ENCODE results near the gene COQ2. TPM values are rescaled to one million over a fixed set of nuclear protein-coding genes. Genes with fewer than 3 reads are reported as not detected.
A peak's percentile ranks its signal among the peaks of the same experiment; 100 is the strongest.

The COQ2 gene
- polyA plus RNA-seq (15.5 to 29.1 TPM (median 20.3 TPM) in 3 replicates), polyA minus RNA-seq (8.7 to 25.7 TPM (median 9.4 TPM) in 3 replicates)
- 15.4 TPM for polyA plus RNA-seq (2011; ENCODE audit: low read depth)
- 15.5 and 24.0 TPM in 2 replicates for polyA plus RNA-seq (2011; cell fraction: cytosol; rRNA removed)
- polyA plus RNA-seq (2011; cell fraction: nucleus; rRNA removed): 10.1 and 12.1 TPM in 2 replicates
- 9.2 and 17.2 TPM in 2 replicates for polyA plus RNA-seq (2012; ENCODE audit: low replicate concordance)
- polyA minus RNA-seq (2011; cell fraction: cytosol; rRNA and poly(A)+ RNA removed): 10.9 TPM
- 4.9 and 7.5 TPM in 2 replicates for polyA minus RNA-seq (2011; cell fraction: nucleus; rRNA and poly(A)+ RNA removed)

DNA sequence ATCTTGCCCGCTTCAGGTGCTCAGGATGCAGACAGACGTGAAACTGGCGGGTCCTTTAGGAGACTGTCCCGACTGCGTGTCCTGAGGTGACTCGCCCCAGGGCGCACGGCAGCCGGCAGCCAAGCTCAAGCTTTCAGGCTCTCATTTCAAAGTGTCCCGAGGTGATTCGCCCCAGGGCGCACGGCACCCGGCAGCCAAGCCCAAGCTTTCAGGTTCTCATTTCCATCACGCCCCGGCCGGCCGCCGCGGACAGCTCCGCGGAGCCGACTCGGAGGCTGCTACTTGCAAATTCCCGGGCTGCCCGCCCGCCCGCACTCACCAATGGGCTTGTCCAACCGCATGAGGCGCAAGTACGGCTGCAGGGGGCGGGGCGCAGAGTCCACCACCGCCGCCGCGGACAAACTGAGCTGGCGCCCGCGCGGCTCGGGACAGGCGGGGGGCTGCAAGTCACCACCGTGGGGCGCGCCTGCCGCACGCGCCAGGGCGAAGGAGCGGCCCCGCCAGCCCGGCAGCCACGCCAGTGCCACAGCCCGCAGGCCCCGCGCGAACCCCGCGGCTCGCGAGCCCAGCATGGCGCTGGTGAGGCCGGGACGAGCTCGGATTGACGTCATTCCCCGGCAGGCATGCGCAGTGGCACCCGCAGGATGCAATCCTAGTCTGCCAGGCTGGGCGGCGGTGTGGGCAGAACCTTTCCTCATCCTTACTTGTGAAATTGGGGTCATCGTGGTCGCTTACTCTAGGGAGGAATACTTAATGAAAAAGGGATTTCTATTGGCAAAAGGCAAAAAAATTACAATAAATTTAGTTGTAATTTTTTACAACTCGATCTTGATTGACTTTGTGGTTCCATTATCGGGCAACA lies at the start of gene COQ2:
TSS of gene COQ2 (minus strand) at position 606 of the 862 bp plus-strand sequence. CDS start at position 572, 34 bp downstream.
- Histone ChIP-seq H3K4me3 (ENCODE audit: control insufficient read depth in 2 of 3, extremely low read depth in 1 of 3, insufficient read depth in 2 of 3, low read depth in 1 of 3, low read length in 3 of 3) (peak within 1 kb of the TSS; percentile 67 to 85 (median 83)), H3K9ac (ENCODE audit: control insufficient read depth, extremely low read depth, insufficient read depth, low read length) (peak within 1 kb of the TSS; percentile 82), H3K27me3 (ENCODE audit: control insufficient read depth, extremely low read depth, insufficient read depth, low read length) (no peaks in the 10 kb centered on the region), H4K20me1 (ENCODE audit: control insufficient read depth, extremely low read depth, insufficient read depth, low read length) (no peaks in the 10 kb centered on the region), H3K27ac (ENCODE audit: control insufficient read depth, insufficient read depth, low read length) (peak within 1 kb of the TSS; percentile 77), H3K4me1 (ENCODE audit: control insufficient read depth, extremely low read depth, insufficient read depth, low read length) (peaks cover 31% of the 10 kb centered on the region), H3K36me3 (ENCODE audit: control insufficient read depth in 2 of 2, extremely low read depth in 1 of 2, insufficient read depth in 2 of 2, low read length in 2 of 2) (no peaks in the 10 kb centered on the region), H3K4me2 (ENCODE audit: control insufficient read depth, extremely low read depth, insufficient read depth, low read depth, low read length) (peak within 1 kb of the TSS; percentile 72), H3K9me1 (ENCODE audit: control insufficient read depth, extremely low read depth, insufficient read depth, low read length) (no peaks in the 10 kb centered on the region), H2AFZ (ENCODE audit: control insufficient read depth, low read length) (peak within 1 kb of the TSS; percentile 94), H3K79me2 (ENCODE audit: control insufficient read depth, insufficient read depth, low read length) (peaks cover 16% of the 10 kb centered on the region), H3K9me3 (ENCODE audit: control insufficient read depth, low read depth, low read length) (no peaks in the 10 kb centered on the region)
- dilution Hi-C loops (cut with MboI; ENCODE audit: extremely low pct_ligation_motif_present, low sequenced_read_pairs): no loop called here
- no peak for FAIRE-seq
- DNase-seq (ENCODE audit: low read depth, low spot score): peak; percentile 44
- peak in 1 of 3 experiments; percentile 56 for TF ChIP-seq CTCF (optimal IDR thresholded peaks at IDR 0.05 in 1 of 3, IDR thresholded peaks at IDR 0.05 in 1 of 3, conservative IDR thresholded peaks at IDR 0.05 in 1 of 3; ENCODE audit: extremely low read depth in 1 of 3, insufficient read depth in 2 of 3, low read length in 3 of 3)
- TF ChIP-seq EZH2 (IDR thresholded peaks at IDR 0.05; ENCODE audit: low read length): no peak

- Histone ChIP-seq H3K27ac (ENCODE audit: control insufficient read depth, insufficient read depth, low read length) (no peak overlapping the region), H3K4me3 (ENCODE audit: control insufficient read depth in 2 of 3, extremely low read depth in 1 of 3, insufficient read depth in 2 of 3, low read depth in 1 of 3, low read length in 3 of 3) (no peak overlapping the region), H3K9me1 (ENCODE audit: control insufficient read depth, extremely low read depth, insufficient read depth, low read length) (peaks cover 2% of the 10 kb centered on the region), H4K20me1 (ENCODE audit: control insufficient read depth, extremely low read depth, insufficient read depth, low read length) (no peaks in the 10 kb centered on the region), H3K79me2 (ENCODE audit: control insufficient read depth, insufficient read depth, low read length) (no peaks in the 10 kb centered on the region), H3K4me1 (ENCODE audit: control insufficient read depth, extremely low read depth, insufficient read depth, low read length) (peaks cover 22% of the 10 kb centered on the region), H3K4me2 (ENCODE audit: control insufficient read depth, extremely low read depth, insufficient read depth, low read depth, low read length) (no peak overlapping the region), H3K9me3 (ENCODE audit: control insufficient read depth, low read depth, low read length) (no peaks in the 10 kb centered on the region), H3K27me3 (ENCODE audit: control insufficient read depth, extremely low read depth, insufficient read depth, low read length) (no peaks in the 10 kb centered on the region), H2AFZ (ENCODE audit: control insufficient read depth, low read length) (no peak overlapping the region), H3K9ac (ENCODE audit: control insufficient read depth, extremely low read depth, insufficient read depth, low read length) (no peak overlapping the region), H3K36me3 (ENCODE audit: control insufficient read depth in 2 of 2, extremely low read depth in 1 of 2, insufficient read depth in 2 of 2, low read length in 2 of 2) (no peaks in the 10 kb centered on the region)
- no peak for TF ChIP-seq CTCF (optimal IDR thresholded peaks at IDR 0.05 in 1 of 3, IDR thresholded peaks at IDR 0.05 in 1 of 3, conservative IDR thresholded peaks at IDR 0.05 in 1 of 3; ENCODE audit: extremely low read depth in 1 of 3, insufficient read depth in 2 of 3, low read length in 3 of 3)
- TF ChIP-seq EZH2 (IDR thresholded peaks at IDR 0.05; ENCODE audit: low read length): no peak
- dilution Hi-C loops (cut with MboI; ENCODE audit: extremely low pct_ligation_motif_present, low sequenced_read_pairs): no loop called here
- DNase-seq (ENCODE audit: low read depth, low spot score) (no peak), FAIRE-seq (no peak)
Measured at GRCh38 chr4:83331956-83332355, 47.4 kb upstream of the COQ2 start.
